ENCODE data around the gene PARD3. TPM values are rescaled to one million over a fixed set of nuclear protein-coding genes. Genes with fewer than 3 reads are reported as not detected.

The PARD3 gene
- total and polyA plus RNA-seq, 2 donors (not counting 3 experiments of a cell fraction or from before 2014, with no cell fraction given): 7.3 to 24.1 TPM

- H3K4me2 ChIP-seq (ENCODE audit: insufficient read depth, low read length): no peak overlapping the region
- H3K36me3 ChIP-seq (ENCODE audit: control insufficient read depth in 2 of 2, extremely low read depth in 1 of 2, insufficient read depth in 2 of 2, low read length in 2 of 2): no peaks in the 10 kb centered on the region
- dilution Hi-C loops (cut with MboI; ENCODE audit: extremely low pct_ligation_motif_present, low sequenced_read_pairs): no loop called here
- POLR2A ChIA-PET: no interaction called here
- BruUV-seq (replicated peaks): no TSS peak
- no peaks in the 10 kb centered on the region for H4K20me1 ChIP-seq (replicated peaks; ENCODE audit: control insufficient read depth, extremely low read depth, insufficient read depth, low read length)
- H3K79me2 ChIP-seq (ENCODE audit: control insufficient read depth, insufficient read depth, low read length): no peaks in the 10 kb centered on the region
- no peak overlapping the region for H3K27ac ChIP-seq (ENCODE audit: insufficient read depth, low read depth, low read length)
- peaks cover 28% of the 10 kb centered on the region for H3K4me1 ChIP-seq (ENCODE audit: control insufficient read depth, extremely low read depth, insufficient read depth, low read length)
- intact Hi-C loops (cut with micrococcal nuclease): loop anchor here (10.0 kb wide), 2 partner anchors 1018 to 1328 kb away; no protein-coding TSS in a partner anchor
- TF ChIP-seq EZH2 (IDR thresholded peaks at IDR 0.05; ENCODE audit: borderline replicate concordance, low read depth, low read length, severe bottlenecking) (no peak), FOS (IDR thresholded peaks at IDR 0.05; ENCODE audit: borderline replicate concordance, insufficient read depth, low read length) (no peak), MYC (IDR thresholded peaks at IDR 0.05; ENCODE audit: low read depth, low read length) (no peak), POLR2AphosphoS5 (IDR thresholded peaks at IDR 0.05; ENCODE audit: insufficient read depth, low read depth, low read length) (no peak), POLR2A (IDR thresholded peaks at IDR 0.05; ENCODE audit: low read depth, low read length) (no peak), GATA2 (IDR thresholded peaks at IDR 0.05; ENCODE audit: insufficient read depth, insufficient read length, low read depth, low read length) (no peak), CTCF (IDR thresholded peaks at IDR 0.05; ENCODE audit: extremely low read depth in 1 of 2, insufficient read depth in 1 of 2, low read depth in 1 of 2, low read length in 2 of 2) (no peak), JUN (IDR thresholded peaks at IDR 0.05; ENCODE audit: borderline replicate concordance, insufficient read depth, insufficient read length, low read depth) (no peak), MAX (IDR thresholded peaks at IDR 0.05; ENCODE audit: insufficient read depth, insufficient read length) (no peak)
- no peaks in the 10 kb centered on the region for H3K9me1 ChIP-seq (replicated peaks; ENCODE audit: control insufficient read depth, extremely low read depth, insufficient read depth, low read length)
- no peak overlapping the region for H3K4me3 ChIP-seq (replicated peaks in 1 of 3; ENCODE audit: insufficient read depth in 1 of 3, low read depth in 1 of 3, low read length in 3 of 3)
- DNase-seq (ENCODE audit: low read depth, low spot score): no peak
- FAIRE-seq: no peak
- no peaks in the 10 kb centered on the region for H3K27me3 ChIP-seq (ENCODE audit: control insufficient read depth in 2 of 2, insufficient read depth in 2 of 2, low read length in 2 of 2)
- H2AFZ ChIP-seq (ENCODE audit: low read depth, low read length): no peak overlapping the region
- H3K9ac ChIP-seq (replicated peaks; ENCODE audit: extremely low read depth, insufficient read depth, low read length): no peak overlapping the region
- H3K9me3 ChIP-seq (replicated peaks; ENCODE audit: control insufficient read depth, insufficient read depth, low read length): no peaks in the 10 kb centered on the region
- CTCF ChIA-PET: interaction anchor here (0.5 to 7.8 kb wide), 7 partner anchors 24 to 1330 kb away, joined by 3 to 109 read pairs (median 3); no protein-coding TSS in a partner anchor
Measured at GRCh38 chr10:34523017-34523767, 291.9 kb downstream of the PARD3 start.
